Smooth muscle cell (in vitro differentiated cells): Measurements from ENCODE around the gene SAMD9L. TPM values are rescaled to one million over a fixed set of nuclear protein-coding genes. Genes with fewer than 3 reads are reported as not detected.
A peak's percentile ranks its signal among the peaks of the same experiment; 100 is the strongest.

Experiments
- DNase-seq: peaks from one replicate; lab custom pipeline; 2025; ENCODE audit not compliant: unreplicated experiment; lab: John Stamatoyannopoulos, UW
- H2AFZ ChIP-seq: fragments of 200-600 bp; sonication (generic); 2 replicates; pipeline ENCODE4 v1.6.0; 2016; ENCODE audit warnings: antibody characterized with exemption, low read depth, mild to moderate bottlenecking
- H3F3A ChIP-seq: fragments of 200-600 bp; sonication (generic); 2 replicates; pipeline ENCODE4 v1.6.0; 2017; ENCODE audit warnings: antibody characterized with exemption, low read depth
- H3K27ac ChIP-seq: fragments of 200-600 bp; sonication (generic); 2 replicates; pipeline ENCODE4 v1.5.1; 2016; ENCODE audit warnings: low read depth, mild to moderate bottlenecking
- H3K27me3 ChIP-seq: fragments of 200-600 bp; sonication (generic); 2 replicates; pipeline ENCODE4 v1.6.1; 2016; ENCODE audit warnings: low read depth, mild to moderate bottlenecking
- H3K36me3 ChIP-seq: fragments of 200-600 bp; sonication (generic); 2 replicates; pipeline ENCODE4 v1.5.1; 2016; ENCODE audit warnings: low read depth
- H3K4me1 ChIP-seq: fragments of 200-600 bp; sonication (generic); 2 replicates; pipeline ENCODE4 v1.5.1; 2016; ENCODE audit warnings: low read depth
- H3K4me2 ChIP-seq: fragments of 200-600 bp; sonication (generic); 2 replicates; pipeline ENCODE4 v1.6.0; 2016; ENCODE audit warnings: mild to moderate bottlenecking
- H3K4me3 ChIP-seq: fragments of 200-600 bp; sonication (generic); 2 replicates; pipeline ENCODE4 v1.5.1; 2016; ENCODE audit warnings: mild to moderate bottlenecking
- H3K79me2 ChIP-seq: fragments of 200-600 bp; sonication (generic); 2 replicates; pipeline ENCODE4 v1.6.0; 2016; ENCODE audit warnings: low read depth, mild to moderate bottlenecking
- H3K9ac ChIP-seq: fragments of 200-600 bp; sonication (generic); 2 replicates; pipeline ENCODE4 v1.6.0; 2016; ENCODE audit warnings: low read depth
- H3K9me3 ChIP-seq: fragments of 200-600 bp; sonication (generic); replicated peaks from 2 replicates; pipeline ENCODE4 v1.5.1; 2016; ENCODE audit warnings: low read depth
- H4K20me1 ChIP-seq: fragments of 200-600 bp; sonication (generic); 2 replicates; pipeline ENCODE4 v1.6.0; 2016; ENCODE audit warnings: low read depth
- WGBS: methylation state at CpG from one replicate; pipeline ENCODE4 v1.1.7; 2016; ENCODE audit warnings: low lambda C conversion rate; 5-methylcytosine and 5-hydroxymethylcytosine counted together
- polyA plus RNA-seq: library from polyadenylated mRNA; unstranded; fragments of >200 nt; fragmentation: Nextera tagmentation; extraction: Ambion mirVana; gene quantifications from 2 replicates; pipeline ENCODE4 v1.2.1, GENCODE V29; 2016
- total RNA-seq: library from RNA; depleted of rRNA; stranded (reverse); fragments of >200 nt; gene quantifications from 2 replicates; pipeline ENCODE4 v1.2.3, GENCODE V29; 2014
- TF ChIP-seq, protein P1 (sequence below): fragments of 200-600 bp; sonication (generic); IDR thresholded peaks from 2 replicates; pipeline ENCODE4 v1.5.1; 2017; ENCODE audit warnings: borderline replicate concordance, mild to moderate bottlenecking, antibody characterized with exemption; ENCODE audit not compliant: insufficient read depth, poor library complexity, severe bottlenecking

SAMD9L gene
- total RNA-seq (0.36 and 2.7 TPM in 2 replicates), polyA plus RNA-seq (0.31 TPM in 1 of 2 replicates, not detected in the other)

DNA sequence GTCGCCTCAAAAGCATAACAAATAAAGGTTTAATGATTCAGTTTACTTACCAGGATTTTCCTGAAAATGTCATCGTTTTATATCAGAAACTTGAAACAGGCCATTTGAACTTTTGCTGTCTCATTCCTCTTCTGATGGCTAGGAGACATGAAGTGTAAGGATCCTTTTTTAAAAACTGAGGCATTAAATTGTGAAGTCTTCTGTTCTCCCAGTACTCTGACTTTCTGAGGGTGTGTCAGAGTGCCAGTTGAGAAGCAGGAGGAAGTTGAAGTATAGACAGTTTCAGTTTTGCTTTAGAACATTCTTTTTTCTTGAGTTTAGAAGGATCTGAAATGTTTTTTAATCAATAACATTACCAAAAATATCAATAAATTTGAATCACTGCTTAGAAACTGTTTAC lies at the start of gene SAMD9L:
Gene SAMD9L, minus strand, starts transcription at position 242 of the 400 bp plus-strand sequence. CDS start 12,414 bp downstream, outside the sequence.
- Histone ChIP-seq H3K9me3 (no peaks in the 10 kb centered on the region), H3K9ac (no peak within 1 kb of the TSS), H3K4me3 (peak within 1 kb of the TSS; percentile 34), H4K20me1 (no peaks in the 10 kb centered on the region), H3K4me1 (peaks cover 12% of the 10 kb centered on the region), H3K79me2 (no peaks in the 10 kb centered on the region), H3K4me2 (peak within 1 kb of the TSS; percentile 68), H3K27me3 (no peaks in the 10 kb centered on the region), H3F3A (no peaks in the 10 kb centered on the region), H3K27ac (no peak within 1 kb of the TSS), H3K36me3 (no peaks in the 10 kb centered on the region), H2AFZ (peak within 1 kb of the TSS; percentile 37)
- TF ChIP-seq, protein P1, sequence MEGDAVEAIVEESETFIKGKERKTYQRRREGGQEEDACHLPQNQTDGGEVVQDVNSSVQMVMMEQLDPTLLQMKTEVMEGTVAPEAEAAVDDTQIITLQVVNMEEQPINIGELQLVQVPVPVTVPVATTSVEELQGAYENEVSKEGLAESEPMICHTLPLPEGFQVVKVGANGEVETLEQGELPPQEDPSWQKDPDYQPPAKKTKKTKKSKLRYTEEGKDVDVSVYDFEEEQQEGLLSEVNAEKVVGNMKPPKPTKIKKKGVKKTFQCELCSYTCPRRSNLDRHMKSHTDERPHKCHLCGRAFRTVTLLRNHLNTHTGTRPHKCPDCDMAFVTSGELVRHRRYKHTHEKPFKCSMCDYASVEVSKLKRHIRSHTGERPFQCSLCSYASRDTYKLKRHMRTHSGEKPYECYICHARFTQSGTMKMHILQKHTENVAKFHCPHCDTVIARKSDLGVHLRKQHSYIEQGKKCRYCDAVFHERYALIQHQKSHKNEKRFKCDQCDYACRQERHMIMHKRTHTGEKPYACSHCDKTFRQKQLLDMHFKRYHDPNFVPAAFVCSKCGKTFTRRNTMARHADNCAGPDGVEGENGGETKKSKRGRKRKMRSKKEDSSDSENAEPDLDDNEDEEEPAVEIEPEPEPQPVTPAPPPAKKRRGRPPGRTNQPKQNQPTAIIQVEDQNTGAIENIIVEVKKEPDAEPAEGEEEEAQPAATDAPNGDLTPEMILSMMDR, result no peak
- WGBS, result 91% methylated on average over 2 of the region's 2 CpGs
- no peak for DNase-seq

DNA sequence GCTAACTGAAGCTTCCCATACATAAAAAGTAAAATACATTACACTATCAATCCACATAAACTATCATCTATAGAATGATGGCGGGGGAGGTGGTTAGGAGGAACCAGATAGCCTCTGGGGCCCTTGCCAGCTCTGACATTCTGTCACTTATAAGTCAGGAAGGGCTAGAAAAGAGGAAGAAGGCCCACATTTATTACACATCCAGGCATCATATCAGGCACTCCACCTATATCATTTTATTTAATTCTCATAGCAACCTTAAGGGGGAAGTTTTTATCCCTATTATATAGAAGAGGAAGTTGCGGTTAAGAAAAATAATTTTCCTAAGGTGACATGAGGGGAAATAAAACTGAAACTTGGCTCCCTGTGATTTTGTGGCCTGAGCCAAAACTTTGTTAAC lies 48.2 kb upstream of the SAMD9L start:
- no peak overlapping the region for H3K4me2 ChIP-seq
- no peaks in the 10 kb centered on the region for H3K4me1 ChIP-seq
- no peaks in the 10 kb centered on the region for H3F3A ChIP-seq
- H3K9ac ChIP-seq, result no peak overlapping the region
- H3K79me2 ChIP-seq, result no peaks in the 10 kb centered on the region
- no peak overlapping the region for H2AFZ ChIP-seq
- no peak overlapping the region for H3K27ac ChIP-seq
- no peak overlapping the region for H3K4me3 ChIP-seq
- no peaks in the 10 kb centered on the region for H3K9me3 ChIP-seq
- 94% methylated on average over 2 of the region's 2 CpGs for WGBS
- DNase-seq, result no peak
- TF ChIP-seq, protein P1, result no peak
- peaks cover 36% of the 10 kb centered on the region for H3K27me3 ChIP-seq
- no peaks in the 10 kb centered on the region for H4K20me1 ChIP-seq
- no peaks in the 10 kb centered on the region for H3K36me3 ChIP-seq

DNA sequence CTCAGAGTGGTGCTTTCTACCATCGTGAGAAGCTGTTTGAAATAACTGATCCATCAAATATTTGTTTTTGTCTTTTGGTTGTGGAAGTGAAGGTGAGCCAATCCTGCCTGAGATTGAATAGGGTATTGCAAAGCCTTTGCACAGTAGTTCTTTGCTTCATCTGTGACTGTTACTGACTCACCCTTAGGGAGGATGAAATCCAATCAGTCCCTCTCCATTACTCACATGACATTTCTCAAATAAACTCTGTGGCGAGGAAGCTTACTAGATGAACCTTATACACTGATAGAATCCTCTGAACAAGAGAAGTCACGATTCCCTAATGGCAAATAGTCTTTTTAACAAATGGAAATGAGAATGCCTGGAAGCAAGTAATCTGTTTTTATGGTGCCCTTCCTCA lies 46.2 kb upstream of the SAMD9L start:
- Histone ChIP-seq H3K27me3 (peaks cover 55% of the 10 kb centered on the region), H4K20me1 (no peaks in the 10 kb centered on the region), H3K9me3 (no peaks in the 10 kb centered on the region), H2AFZ (no peak overlapping the region), H3F3A (no peaks in the 10 kb centered on the region), H3K4me2 (no peak overlapping the region), H3K79me2 (no peaks in the 10 kb centered on the region), H3K4me3 (no peak overlapping the region), H3K9ac (no peak overlapping the region), H3K27ac (no peak overlapping the region), H3K4me1 (no peaks in the 10 kb centered on the region), H3K36me3 (no peaks in the 10 kb centered on the region)
- 50% methylated on average over 3 of the region's 3 CpGs for WGBS
- no peak for DNase-seq
- TF ChIP-seq, protein P1, result no peak
